T-helper 2 cell treated with Interferon-gamma antibody and Interleukin-4, amounts not matched to agents 5 μg/mL and 100 μg/mL, for 36 hours (primary cell): Measurements from ENCODE around the gene HDLBP.
"Not testable (repeated sequence)": the region's sequence is repeated elsewhere in the genome, so short reads cannot be mapped to it uniquely, and the experiment has no call there.

Source experiments
- DNase-seq: peaks from one replicate; pipeline ENCODE4 v3.0.0; 2021; ENCODE audit warnings: low spot score
- H3K27ac Mint-ChIP-seq: one replicate; pipeline ENCODE4 v1.8.0; 2021; ENCODE audit warnings: mild to moderate bottlenecking, mixed read lengths
- H3K27me3 Mint-ChIP-seq: one replicate; pipeline ENCODE4 v1.8.0; 2021; ENCODE audit warnings: low read depth, mixed read lengths
- H3K36me3 Mint-ChIP-seq: one replicate; pipeline ENCODE4 v1.8.0; 2021; ENCODE audit warnings: low read depth, mixed read lengths
- H3K4me1 Mint-ChIP-seq: one replicate; pipeline ENCODE4 v1.8.0; 2021; ENCODE audit warnings: low read depth, mixed read lengths
- H3K4me3 Mint-ChIP-seq: one replicate; pipeline ENCODE4 v1.8.0; 2022; ENCODE audit warnings: mild to moderate bottlenecking, moderate library complexity, mixed read lengths
- H3K9me3 Mint-ChIP-seq: one replicate; pipeline ENCODE4 v1.8.0; 2021; ENCODE audit warnings: mixed read lengths

Gene HDLBP

GRCh38 chr2:241321033-241321432 is 5.6 kb upstream of the HDLBP start:
- H3K36me3 Mint-ChIP-seq = peaks cover 51% of the 10 kb centered on the region
- H3K27ac Mint-ChIP-seq = no peak overlapping the region
- peak overlapping the region; percentile 38 for H3K4me3 Mint-ChIP-seq
- no peak for DNase-seq
- peaks cover 54% of the 10 kb centered on the region for H3K4me1 Mint-ChIP-seq
- H3K27me3 Mint-ChIP-seq = no peaks in the 10 kb centered on the region
- H3K9me3 Mint-ChIP-seq = no peaks in the 10 kb centered on the region

- H3K9me3 Mint-ChIP-seq = no peaks in the 10 kb centered on the region
- peaks cover 54% of the 10 kb centered on the region for H3K4me1 Mint-ChIP-seq
- peaks cover 49% of the 10 kb centered on the region for H3K36me3 Mint-ChIP-seq
- H3K4me3 Mint-ChIP-seq = peak overlapping the region; percentile 13
- H3K27me3 Mint-ChIP-seq = no peaks in the 10 kb centered on the region
- H3K27ac Mint-ChIP-seq = no peak overlapping the region
- no peak for DNase-seq
Measured at GRCh38 chr2:241320394-241320793, 4.9 kb upstream of the HDLBP start.

GRCh38 chr2:241318830-241319229 is 3.4 kb upstream of the HDLBP start:
- Mint-ChIP-seq H3K4me1 (peaks cover 51% of the 10 kb centered on the region), H3K36me3 (peaks cover 39% of the 10 kb centered on the region), H3K4me3 (peak overlapping the region; percentile 96)
- not testable (repeated sequence) for H3K27me3 Mint-ChIP-seq, H3K27ac Mint-ChIP-seq, H3K9me3 Mint-ChIP-seq, DNase-seq

- Mint-ChIP-seq H3K27me3 (no peaks in the 10 kb centered on the region), H3K9me3 (no peaks in the 10 kb centered on the region), H3K4me3 (peak overlapping the region; percentile 96), H3K36me3 (peaks cover 34% of the 10 kb centered on the region), H3K4me1 (peaks cover 52% of the 10 kb centered on the region), H3K27ac (peak overlapping the region; percentile 99)
- DNase-seq = no peak
Measured at GRCh38 chr2:241317391-241317790, 1.9 kb upstream of the HDLBP start.

GRCh38 chr2:241316825-241317224 is 1.4 kb upstream of the HDLBP start:
- Mint-ChIP-seq H3K4me1 (peaks cover 53% of the 10 kb centered on the region), H3K27ac (peak overlapping the region; percentile 99), H3K36me3 (peaks cover 34% of the 10 kb centered on the region), H3K9me3 (no peaks in the 10 kb centered on the region), H3K27me3 (no peaks in the 10 kb centered on the region), H3K4me3 (peak overlapping the region; percentile 96)
- no peak for DNase-seq

- peak; percentile 77 for DNase-seq
- Mint-ChIP-seq H3K4me3 (peak within 1 kb of the TSS; percentile 96), H3K36me3 (peaks cover 29% of the 10 kb centered on the region), H3K4me1 (peaks cover 50% of the 10 kb centered on the region), H3K9me3 (no peaks in the 10 kb centered on the region), H3K27ac (peak within 1 kb of the TSS; percentile 99), H3K27me3 (no peaks in the 10 kb centered on the region)
Measured at GRCh38 chr2:241315879-241316631, 583 bp upstream of the HDLBP start, which contains the start of gene SEPTIN2. Gene SEPTIN2 (plus strand): TSS chr2:241315925. CDS start chr2:241324233, 8,308 bp downstream.

- H3K4me1 Mint-ChIP-seq = peaks cover 54% of the 10 kb centered on the region
- H3K9me3 Mint-ChIP-seq = no peaks in the 10 kb centered on the region
- H3K4me3 Mint-ChIP-seq = peak overlapping the region; percentile 96
- peak overlapping the region; percentile 99 for H3K27ac Mint-ChIP-seq
- DNase-seq = no peak
- H3K36me3 Mint-ChIP-seq = peaks cover 19% of the 10 kb centered on the region
- no peaks in the 10 kb centered on the region for H3K27me3 Mint-ChIP-seq
Measured at GRCh38 chr2:241314226-241315092, 1.0 kb downstream of the HDLBP start.

- Mint-ChIP-seq H3K4me3 (peak overlapping the region; percentile 96), H3K36me3 (peaks cover 17% of the 10 kb centered on the region), H3K27ac (peak overlapping the region; percentile 79), H3K4me1 (peaks cover 57% of the 10 kb centered on the region), H3K27me3 (no peaks in the 10 kb centered on the region), H3K9me3 (no peaks in the 10 kb centered on the region)
- no peak for DNase-seq
Measured at GRCh38 chr2:241313543-241314095, 1.9 kb downstream of the HDLBP start.

- no peak for DNase-seq
- peak overlapping the region; percentile 8 for H3K27ac Mint-ChIP-seq
Measured at GRCh38 chr2:241312082-241312481, 3.4 kb downstream of the HDLBP start.

GRCh38 chr2:241310917-241311566 is 4.4 kb downstream of the HDLBP start:
- Mint-ChIP-seq H3K27me3 (no peaks in the 10 kb centered on the region), H3K4me1 (peaks cover 47% of the 10 kb centered on the region), H3K4me3 (peak overlapping the region; percentile 10), H3K36me3 (peaks cover 6% of the 10 kb centered on the region), H3K9me3 (no peaks in the 10 kb centered on the region), H3K27ac (no peak overlapping the region)
- DNase-seq = no peak

More at GRCh38 chr2:241312082-241312481, 3.4 kb downstream of the HDLBP start:
- Mint-ChIP-seq H3K27me3 (no peaks in the 10 kb centered on the region), H3K4me3 (no peak overlapping the region), H3K9me3 (no peaks in the 10 kb centered on the region), H3K36me3 (peaks cover 11% of the 10 kb centered on the region), H3K4me1 (peaks cover 51% of the 10 kb centered on the region)

GRCh38 chr2:241309684-241310117 is 5.8 kb downstream of the HDLBP start:
- Mint-ChIP-seq H3K9me3 (no peaks in the 10 kb centered on the region), H3K4me3 (peak overlapping the region; percentile 60), H3K4me1 (peaks cover 47% of the 10 kb centered on the region), H3K36me3 (peaks cover 6% of the 10 kb centered on the region), H3K27ac (peak overlapping the region; percentile 77), H3K27me3 (no peaks in the 10 kb centered on the region)
- DNase-seq = peak; percentile 66

- Mint-ChIP-seq H3K27ac (no peak overlapping the region), H3K9me3 (no peaks in the 10 kb centered on the region), H3K4me1 (peaks cover 44% of the 10 kb centered on the region), H3K27me3 (no peaks in the 10 kb centered on the region), H3K36me3 (peaks cover 6% of the 10 kb centered on the region), H3K4me3 (no peak overlapping the region)
- no peak for DNase-seq
Measured at GRCh38 chr2:241308832-241309500, 6.5 kb downstream of the HDLBP start.

GRCh38 chr2:241308267-241308666 is 7.2 kb downstream of the HDLBP start:
- no peak for DNase-seq
- no peak overlapping the region for H3K27ac Mint-ChIP-seq
- no peaks in the 10 kb centered on the region for H3K27me3 Mint-ChIP-seq
- peaks cover 6% of the 10 kb centered on the region for H3K36me3 Mint-ChIP-seq
- no peaks in the 10 kb centered on the region for H3K9me3 Mint-ChIP-seq
- H3K4me3 Mint-ChIP-seq = no peak overlapping the region
- H3K4me1 Mint-ChIP-seq = peaks cover 40% of the 10 kb centered on the region
